GM18861 (cell line): Measurements from ENCODE around the gene KLRK1.
"Not testable (repeated sequence)": the region's sequence is repeated elsewhere in the genome, so short reads cannot be mapped to it uniquely, and the experiment has no call there.

ENCODE experiments used
- ATAC-seq: cut with Tn5 transposase; IDR thresholded peaks from one replicate; pipeline ENCODE4 v1.9.1; 2021; ENCODE audit not compliant: unreplicated experiment

Gene KLRK1

DNA sequence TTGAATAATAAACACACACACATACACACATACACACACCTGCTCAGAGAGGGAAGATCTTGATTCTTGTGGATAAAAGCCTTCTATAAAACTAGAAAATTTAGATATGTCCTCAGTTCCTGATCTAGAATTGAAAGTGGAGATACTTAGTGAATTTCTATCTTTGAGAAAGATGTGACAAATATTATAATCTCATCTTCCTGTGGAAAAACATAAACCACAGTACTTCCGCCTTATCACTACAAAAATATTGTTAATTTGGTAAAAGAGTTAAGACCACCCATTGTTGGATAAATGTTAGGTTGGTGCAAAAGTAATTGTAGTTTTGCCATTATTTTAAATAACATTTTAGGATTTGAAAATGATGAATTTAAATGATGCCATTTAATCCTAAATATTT, at the start of gene KLRK1:
TSS of gene KLRK1 (minus strand) at position 138 of the 400 bp plus-strand sequence. CDS start 1,231 bp downstream, outside the sequence.
- ATAC-seq, result no peak

DNA sequence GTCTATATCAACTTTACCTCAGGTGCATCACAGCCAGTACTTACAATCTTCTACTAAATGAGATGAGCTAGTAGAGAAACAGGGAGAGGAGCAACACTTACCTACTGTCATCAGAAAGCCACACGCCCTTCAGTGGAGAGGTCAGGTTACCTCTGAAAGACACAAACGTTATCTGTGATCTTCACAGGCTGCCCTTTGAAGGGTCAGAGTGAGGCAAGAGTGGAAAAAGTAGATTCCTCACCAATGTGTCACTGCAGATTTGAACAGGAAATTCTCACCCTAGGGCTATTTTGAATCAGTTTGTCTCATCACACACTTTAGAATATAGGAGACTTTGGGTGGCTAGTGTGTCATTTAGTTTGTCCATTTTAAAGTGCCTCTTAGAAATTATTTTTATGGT, 47.8 kb upstream of the KLRK1 start:
- ATAC-seq, result not testable (repeated sequence)

DNA sequence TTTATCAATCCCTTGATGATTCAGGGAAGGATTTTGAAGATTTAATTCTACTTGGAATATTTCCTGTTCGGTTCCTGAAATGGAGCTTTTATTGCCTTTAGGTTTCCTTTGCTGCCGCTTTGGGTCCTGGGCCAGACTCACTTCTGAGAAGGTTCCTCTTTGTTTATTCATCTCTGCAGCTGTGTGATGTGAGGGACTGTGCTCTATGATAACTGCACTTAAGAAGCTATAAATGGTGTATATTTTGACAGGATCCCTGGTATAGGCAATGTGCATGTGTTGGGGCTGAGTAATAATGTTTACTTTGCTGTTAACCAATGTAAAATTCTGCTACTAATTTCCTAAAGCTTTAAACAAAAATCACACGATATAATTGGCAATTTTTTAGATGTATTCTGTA, 46.0 kb upstream of the KLRK1 start, which contains the start of gene KLRC2:
TSS of gene KLRC2 (minus strand) at position 195 of the 400 bp plus-strand sequence. CDS start at position 171, 24 bp downstream.
- not testable (repeated sequence) for ATAC-seq

GRCh38 chr12:10430623-10431022, 40.8 kb upstream of the KLRK1 start:
- ATAC-seq, result not testable (repeated sequence)

DNA sequence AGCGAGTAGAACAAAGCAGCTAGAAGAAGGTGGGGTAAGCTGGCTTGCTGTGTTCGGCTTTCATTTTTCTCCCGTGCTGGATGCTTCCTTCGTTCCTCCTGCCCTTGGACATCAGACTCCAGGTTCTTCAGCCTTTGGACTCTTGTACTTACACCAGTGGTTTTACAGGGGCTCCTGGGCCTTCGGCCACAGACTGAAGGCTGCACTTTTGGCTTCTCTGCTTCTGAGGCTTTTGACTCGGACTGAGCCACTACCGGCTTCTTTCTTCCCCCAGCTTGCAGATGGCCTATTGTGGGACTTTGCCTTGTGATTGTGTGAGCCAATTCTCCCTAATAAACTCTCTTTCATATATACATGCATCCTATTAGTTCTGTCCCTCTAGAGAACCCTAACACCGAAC, 36.1 kb upstream of the KLRK1 start:
- ATAC-seq, result not testable (repeated sequence)

DNA sequence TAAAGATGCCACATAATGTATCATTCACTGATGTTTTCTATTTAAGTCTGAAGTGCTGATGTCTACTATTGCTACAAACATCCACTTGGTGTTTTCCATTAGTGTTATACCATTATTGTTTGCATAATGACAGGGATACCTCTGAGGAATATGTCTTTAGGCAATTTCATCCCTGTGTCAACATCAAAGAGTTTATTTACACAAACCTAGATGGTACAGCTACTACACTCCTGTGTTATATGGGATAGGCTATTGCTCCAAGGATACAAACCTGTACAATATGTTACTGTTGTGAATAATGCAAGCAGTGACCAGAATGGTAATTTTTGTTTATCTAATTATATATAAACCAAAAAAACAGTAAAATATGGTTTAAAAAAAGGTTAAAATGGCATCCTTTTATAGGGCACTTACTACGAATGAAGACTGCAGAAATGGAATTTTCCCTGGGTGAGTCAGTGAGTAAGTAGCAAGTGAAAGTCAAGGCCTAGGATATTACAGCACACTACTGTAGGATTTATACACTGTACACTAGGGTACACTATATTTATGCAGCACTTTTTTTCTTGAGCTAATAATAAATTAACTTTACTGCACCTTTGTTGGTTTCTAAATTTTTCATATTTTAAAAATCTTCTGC, 34.5 kb upstream of the KLRK1 start:
- not testable (repeated sequence) for ATAC-seq

DNA sequence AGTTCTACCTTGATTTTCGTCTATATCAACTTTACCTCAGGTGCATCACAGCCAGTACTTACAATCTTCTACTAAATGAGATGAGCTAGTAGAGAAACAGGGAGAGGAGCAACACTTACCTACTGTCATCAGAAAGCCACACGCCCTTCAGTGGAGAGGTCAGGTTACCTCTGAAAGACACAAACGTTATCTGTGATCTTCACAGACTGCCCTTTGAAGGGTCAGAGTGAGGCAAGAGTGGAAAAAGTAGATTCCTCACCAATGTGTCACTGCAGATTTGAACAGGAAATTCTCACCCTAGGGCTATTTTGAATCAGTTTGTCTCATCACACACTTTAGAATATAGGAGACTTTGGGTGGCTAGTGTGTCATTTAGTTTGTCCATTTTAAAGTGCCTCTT, 32.3 kb upstream of the KLRK1 start:
- not testable (repeated sequence) for ATAC-seq

DNA sequence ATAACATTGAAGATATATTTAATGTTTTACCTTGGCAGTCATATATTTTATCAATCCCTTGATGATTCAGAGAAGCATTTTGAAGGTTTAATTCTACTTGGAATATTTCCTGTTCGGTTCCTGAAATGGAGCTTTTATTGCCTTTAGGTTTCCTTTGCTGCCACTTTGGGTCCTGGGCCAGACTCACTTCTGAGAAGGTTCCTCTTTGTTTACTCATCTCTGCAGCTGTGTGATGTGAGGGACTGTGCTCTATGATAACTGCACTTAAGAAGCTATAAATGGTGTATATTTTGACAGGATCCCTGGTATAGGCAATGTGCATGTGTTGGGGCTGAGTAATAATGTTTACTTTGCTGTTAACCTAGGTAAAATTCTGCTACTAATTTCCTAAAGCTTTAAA, 30.5 kb upstream of the KLRK1 start, which contains the start of gene KLRC3:
TSS of gene KLRC3 (minus strand) at position 262 of the 400 bp plus-strand sequence. CDS start at position 217, 45 bp downstream.
- ATAC-seq, result not testable (repeated sequence)

GRCh38 chr12:10409392-10409791, 19.6 kb upstream of the KLRK1 start, which contains the start of gene KLRC4:
Gene KLRC4, minus strand, starts transcription at chr12:10409757. Its CDS starts 182 bp downstream, at chr12:10409575.
- ATAC-seq, result no peak

- ATAC-seq, result no peak
These were observed 19.0 kb upstream of the KLRK1 start for GRCh38 chr12:10408842-10409241.

DNA sequence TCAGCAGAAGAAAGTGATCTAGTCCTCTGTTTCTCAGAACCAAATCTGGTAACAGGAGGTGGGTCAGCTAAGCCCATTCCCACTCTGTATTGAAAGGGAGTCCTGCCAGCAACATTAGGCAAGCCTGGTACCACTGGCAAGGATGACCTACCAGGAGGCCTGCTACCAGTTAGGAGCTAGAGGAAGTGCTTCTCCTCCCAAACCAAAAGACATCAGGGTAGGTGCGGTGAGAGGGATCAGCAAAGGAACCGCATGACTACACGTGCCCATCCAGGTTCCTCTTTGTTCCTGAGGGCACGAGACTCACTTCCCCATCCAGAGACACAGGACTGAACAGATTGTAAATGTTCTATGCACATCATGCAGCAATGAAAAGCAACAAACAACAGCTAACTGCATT, 16.9 kb upstream of the KLRK1 start:
- no peak for ATAC-seq

GRCh38 chr12:10405294-10405693, 15.5 kb upstream of the KLRK1 start:
- no peak for ATAC-seq

DNA sequence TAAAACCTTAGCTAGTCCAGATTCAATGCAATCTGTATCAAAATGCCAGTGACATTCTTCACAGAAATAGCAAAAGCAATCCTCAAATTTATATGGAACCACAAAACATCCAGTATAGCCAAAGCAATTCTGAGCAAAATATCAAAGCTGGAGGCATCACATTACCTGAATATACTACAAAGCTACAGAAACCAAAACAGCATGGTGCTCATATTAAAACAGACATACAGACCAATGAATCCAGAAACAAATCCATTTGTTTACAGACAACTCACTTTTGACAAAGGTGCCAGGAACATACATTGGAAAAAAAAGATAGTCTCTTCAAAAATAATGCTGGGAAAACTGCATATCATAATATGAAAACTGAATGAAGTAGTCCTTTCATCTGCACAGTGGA, 15.0 kb upstream of the KLRK1 start:
- no peak for ATAC-seq

GRCh38 chr12:10400829-10401228, 11.0 kb upstream of the KLRK1 start:
- ATAC-seq, result no peak

DNA sequence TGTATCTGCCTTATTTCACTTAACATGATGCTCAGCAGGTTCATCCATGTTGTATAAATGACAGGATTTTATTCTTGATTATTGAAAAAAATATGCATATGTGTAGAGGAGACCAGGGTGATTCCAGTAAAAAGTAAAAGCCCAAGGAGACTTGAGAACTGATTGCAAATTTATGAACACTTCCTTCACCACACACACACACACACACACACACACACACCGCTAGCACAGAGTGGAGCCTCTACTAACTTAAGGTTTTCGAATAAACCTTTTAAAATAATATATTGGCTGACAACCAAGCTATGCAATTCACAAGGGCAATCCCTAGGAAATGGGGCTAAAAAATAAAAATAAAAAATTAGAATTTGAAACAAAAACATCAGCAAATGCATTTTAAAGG, 8.3 kb upstream of the KLRK1 start:
- ATAC-seq, result no peak

- ATAC-seq, result no peak
These were observed 7.5 kb upstream of the KLRK1 start for GRCh38 chr12:10397296-10397695.

- not testable (repeated sequence) for ATAC-seq
These were observed 6.3 kb upstream of the KLRK1 start for GRCh38 chr12:10396176-10396575.

DNA sequence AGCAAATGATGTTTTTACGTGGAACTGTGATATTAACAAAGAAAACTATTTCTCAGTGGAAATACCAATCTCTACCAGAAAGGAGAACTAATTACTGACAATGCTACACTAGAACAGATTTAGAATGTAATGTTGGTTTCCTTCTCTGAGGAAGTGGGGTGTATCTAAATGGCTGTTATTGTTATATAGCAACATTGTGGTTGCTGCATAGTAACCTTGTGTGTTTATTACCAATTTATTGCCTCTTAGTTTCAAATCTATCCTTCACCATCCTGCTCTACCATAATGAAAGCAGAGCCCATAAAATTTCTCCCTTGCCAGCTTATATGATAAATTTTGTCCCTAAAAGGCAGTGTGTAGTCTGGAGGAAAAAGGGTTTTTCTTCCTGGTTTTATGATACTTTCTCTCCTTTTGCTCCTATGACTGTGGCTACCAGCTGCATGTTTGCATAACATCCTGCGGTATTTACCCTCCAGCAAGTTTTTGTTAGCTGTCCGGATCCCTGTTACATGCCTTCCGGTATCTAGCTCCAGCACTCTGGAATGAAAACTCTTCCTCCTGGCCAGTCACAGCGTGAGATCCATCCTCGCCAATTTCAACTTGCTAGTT, 5.7 kb upstream of the KLRK1 start:
- peak; percentile 86 for ATAC-seq

DNA sequence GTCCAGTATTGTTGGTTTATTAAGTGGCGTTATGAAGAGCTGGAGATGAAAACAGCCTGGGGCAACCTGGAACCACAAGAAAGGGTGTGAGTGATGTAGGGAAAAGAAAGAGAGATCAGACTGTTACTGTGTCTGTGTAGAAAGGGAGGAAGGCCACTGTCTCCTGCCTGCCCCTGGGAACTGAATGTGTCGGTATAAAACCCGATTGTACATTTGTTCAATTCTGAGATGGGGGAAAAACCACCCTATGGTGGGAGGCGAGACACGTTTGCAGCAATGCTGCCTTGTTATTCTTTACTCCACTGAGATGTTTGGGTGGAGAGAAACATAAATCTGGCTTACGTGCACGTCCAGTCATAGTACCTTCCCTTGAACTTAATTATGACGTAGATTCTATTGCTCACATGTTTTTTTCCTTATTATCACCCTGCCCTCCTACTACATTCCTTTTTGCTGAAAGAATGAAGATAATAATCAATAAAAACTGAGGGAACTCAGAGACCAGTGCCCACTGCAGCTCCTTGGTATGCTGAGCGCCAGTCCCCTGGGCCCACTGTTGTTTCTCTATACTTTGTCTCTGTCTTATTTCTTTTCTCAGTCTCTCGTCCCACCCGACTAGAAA, 4.8 kb upstream of the KLRK1 start:
- not testable (repeated sequence) for ATAC-seq

- ATAC-seq, result no peak
These were observed 3.5 kb upstream of the KLRK1 start for GRCh38 chr12:10393291-10393690.

GRCh38 chr12:10392394-10392930, 2.6 kb upstream of the KLRK1 start:
- ATAC-seq, result peak; percentile 65

DNA sequence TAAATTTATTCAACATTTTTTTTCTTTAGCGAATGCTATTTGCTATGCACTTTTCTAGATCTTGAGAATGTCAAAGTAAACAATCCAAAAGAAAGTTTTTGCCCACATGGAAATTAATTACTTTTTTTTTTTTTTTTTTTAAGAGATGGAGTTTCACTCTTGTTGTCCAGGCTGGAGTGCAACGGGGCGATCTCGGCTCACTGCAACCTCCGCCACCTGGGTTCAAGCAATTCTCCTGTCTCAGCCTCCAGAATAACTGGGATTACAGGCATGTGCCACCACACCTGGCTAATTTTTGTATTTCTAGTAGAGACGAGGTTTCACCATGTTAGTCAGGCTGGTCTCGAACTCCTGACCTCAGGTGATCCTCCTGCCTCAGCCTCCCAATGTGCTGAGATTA, 1.1 kb upstream of the KLRK1 start:
- ATAC-seq, result not testable (repeated sequence)
